GM06990 (cell line): Measurements from ENCODE around the gene THPO.

Source experiments
- DNase-seq: peaks from one replicate; pipeline ENCODE4 v3.0.0-alpha.2; 2011; ENCODE audit not compliant: insufficient read length; ENCODE audit errors: extremely low read depth
- H3K27me3 ChIP-seq: replicated peaks from 2 replicates; pipeline ENCODE4 v1.6.0; 2011; ENCODE audit warnings: low read length; ENCODE audit not compliant: control insufficient read depth, insufficient read depth
- H3K36me3 ChIP-seq: 2 replicates; pipeline ENCODE4 v1.5.1; 2011; ENCODE audit warnings: low read length; ENCODE audit not compliant: control insufficient read depth, insufficient read depth
- H3K4me3 ChIP-seq: replicated peaks from 2 replicates; pipeline ENCODE4 v1.5.1; 2011; ENCODE audit warnings: low read depth, mild to moderate bottlenecking, control low read depth, low read length
- CTCF ChIP-seq: IDR thresholded peaks from 2 replicates; pipeline ENCODE4 v1.5.1; 2011; ENCODE audit warnings: low read length, control low read depth, mild to moderate bottlenecking, inconsistent platforms; ENCODE audit not compliant: insufficient read depth, poor library complexity, severe bottlenecking

The THPO gene

GRCh38 chr3:184399410-184399809 is 21.4 kb upstream of the THPO start:
- Histone ChIP-seq H3K27me3 (peaks cover 1% of the 10 kb centered on the region), H3K36me3 (no peaks in the 10 kb centered on the region), H3K4me3 (no peak overlapping the region)
- TF ChIP-seq CTCF: no peak
- DNase-seq: no peak

- Histone ChIP-seq H3K36me3 (no peaks in the 10 kb centered on the region), H3K4me3 (no peak overlapping the region), H3K27me3 (peaks cover 1% of the 10 kb centered on the region)
- no peak for TF ChIP-seq CTCF
- no peak for DNase-seq
These were observed 17.3 kb upstream of the THPO start for GRCh38 chr3:184395320-184395660.

- H3K36me3 ChIP-seq: no peaks in the 10 kb centered on the region
- no peak for TF ChIP-seq CTCF
- H3K27me3 ChIP-seq: peaks cover 1% of the 10 kb centered on the region
- DNase-seq: no peak
- no peak overlapping the region for H3K4me3 ChIP-seq
These were observed 13.3 kb upstream of the THPO start for GRCh38 chr3:184391266-184391665.

GRCh38 chr3:184389935-184390528 is 12.0 kb upstream of the THPO start:
- no peak overlapping the region for H3K4me3 ChIP-seq
- H3K36me3 ChIP-seq: no peaks in the 10 kb centered on the region
- H3K27me3 ChIP-seq: no peaks in the 10 kb centered on the region; the same call in 1 of the 2 replicates
- TF ChIP-seq CTCF: no peak
- DNase-seq: no peak

- Histone ChIP-seq H3K36me3 (no peaks in the 10 kb centered on the region), H3K4me3 (no peak overlapping the region), H3K27me3 (no peaks in the 10 kb centered on the region; the same call in 1 of the 2 replicates)
- DNase-seq: no peak
- TF ChIP-seq CTCF: no peak
These were observed 11.4 kb upstream of the THPO start for GRCh38 chr3:184389384-184389783.

- TF ChIP-seq CTCF: no peak
- DNase-seq: no peak
- Histone ChIP-seq H3K36me3 (no peaks in the 10 kb centered on the region), H3K27me3 (no peaks in the 10 kb centered on the region; the same call in 1 of the 2 replicates), H3K4me3 (no peak overlapping the region)
These were observed 10.9 kb upstream of the THPO start for GRCh38 chr3:184388936-184389230.
